NOMO-1 (cell line): ENCODE results near the gene SGPL1.
"Not testable (repeated sequence)": the region's sequence is repeated elsewhere in the genome, so short reads cannot be mapped to it uniquely, and the experiment has no call there.

Source experiments
- DNase-seq, 2 experiments: peaks; one replicate each; lab custom pipeline; 2025; ENCODE audit not compliant: unreplicated experiment in 2 of 2; lab: John Stamatoyannopoulos, UW

Gene SGPL1

GRCh38 chr10:70838270-70838805 lies 22.6 kb downstream of the SGPL1 start:
- peak in 1 of 2 experiments; percentile 25 for DNase-seq

- DNase-seq, result peak in 1 of 2 experiments; percentile 41
Measured at GRCh38 chr10:70840836-70841235, 25.1 kb downstream of the SGPL1 start.

GRCh38 chr10:70843333-70843732 lies 27.6 kb downstream of the SGPL1 start:
- no peak for DNase-seq

- no peak for DNase-seq
Measured at GRCh38 chr10:70843776-70844489, 28.2 kb downstream of the SGPL1 start.

GRCh38 chr10:70845256-70845655 lies 29.5 kb downstream of the SGPL1 start:
- no peak for DNase-seq

- no peak for DNase-seq
Measured at GRCh38 chr10:70845816-70846215, 30.1 kb downstream of the SGPL1 start.

- DNase-seq, result no peak
Measured at GRCh38 chr10:70846795-70847194, 31.0 kb downstream of the SGPL1 start.

GRCh38 chr10:70847659-70848360 lies 32.1 kb downstream of the SGPL1 start:
- no peak for DNase-seq

GRCh38 chr10:70849582-70850016 lies 33.9 kb downstream of the SGPL1 start:
- no peak for DNase-seq

GRCh38 chr10:70850097-70850496 lies 34.3 kb downstream of the SGPL1 start:
- DNase-seq, result no peak

GRCh38 chr10:70851597-70852475 lies 36.1 kb downstream of the SGPL1 start:
- DNase-seq, result no peak

GRCh38 chr10:70853038-70853437 lies 37.3 kb downstream of the SGPL1 start:
- DNase-seq, result no peak

- DNase-seq, result no peak
Measured at GRCh38 chr10:70853457-70853856, 37.7 kb downstream of the SGPL1 start.

- DNase-seq, result peak in 1 of 2 experiments; percentile 19
Measured at GRCh38 chr10:70856454-70856853, 40.7 kb downstream of the SGPL1 start.

- DNase-seq, result no peak
Measured at GRCh38 chr10:70858759-70859158, 43.0 kb downstream of the SGPL1 start.

GRCh38 chr10:70861495-70862197 lies 45.9 kb downstream of the SGPL1 start:
- DNase-seq, result not testable (repeated sequence)

- no peak for DNase-seq
Measured at GRCh38 chr10:70863470-70864160, 47.9 kb downstream of the SGPL1 start.

- DNase-seq, result no peak
Measured at GRCh38 chr10:70864935-70865334, 49.2 kb downstream of the SGPL1 start.

- DNase-seq, result peak; percentile 37 to 83
Measured at GRCh38 chr10:70866424-70866823, 50.7 kb downstream of the SGPL1 start.

- DNase-seq, result no peak
Measured at GRCh38 chr10:70872291-70872690, 56.5 kb downstream of the SGPL1 start.
